Thyroid gland (tissue), 4 donors: ENCODE results near the gene BTBD9.

Source experiments
- POLR2A ChIP-seq, 2 donors: fragments of 450-650 bp; IDR thresholded peaks; one replicate each; pipeline ENCODE4 v1.6.1; 2017; ENCODE audit warnings: antibody characterized with exemption in 2 of 2, mild to moderate bottlenecking in 2 of 2, moderate library complexity in 1 of 2
- TF ChIP-seq, protein P1 (sequence below), 6 experiments: fragments of 200-600 bp in 3 of 6; fragments of 450-650 bp in 3 of 6; sonication (generic) in 3 of 6; IDR thresholded peaks; one replicate each; pipeline ENCODE4 v1.5.1; 2016 to 2019; ENCODE audit warnings: antibody characterized with exemption in 6 of 6, mild to moderate bottlenecking in 2 of 6, inconsistent platforms in 1 of 6, moderate library complexity in 1 of 6

DNA sequence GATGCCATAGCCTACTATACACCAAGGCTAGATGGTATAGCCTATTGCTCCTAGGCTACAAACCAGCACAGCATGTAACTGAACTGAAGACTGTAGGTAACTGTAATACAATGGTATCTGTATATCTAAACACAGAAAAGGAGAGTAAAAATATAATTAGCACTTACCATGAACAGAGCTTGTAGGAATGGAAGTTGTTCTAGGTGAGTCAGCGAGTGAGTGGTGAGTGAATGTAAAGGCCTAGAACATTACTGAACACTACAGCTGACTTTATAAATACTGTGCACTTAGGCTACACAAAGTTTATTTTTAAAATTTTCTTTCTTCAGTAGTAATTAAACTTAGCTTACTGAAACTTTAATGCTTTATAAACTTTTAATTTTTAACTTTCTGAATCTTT, 129.5 kb downstream of the BTBD9 start:
- TF ChIP-seq, protein P1, sequence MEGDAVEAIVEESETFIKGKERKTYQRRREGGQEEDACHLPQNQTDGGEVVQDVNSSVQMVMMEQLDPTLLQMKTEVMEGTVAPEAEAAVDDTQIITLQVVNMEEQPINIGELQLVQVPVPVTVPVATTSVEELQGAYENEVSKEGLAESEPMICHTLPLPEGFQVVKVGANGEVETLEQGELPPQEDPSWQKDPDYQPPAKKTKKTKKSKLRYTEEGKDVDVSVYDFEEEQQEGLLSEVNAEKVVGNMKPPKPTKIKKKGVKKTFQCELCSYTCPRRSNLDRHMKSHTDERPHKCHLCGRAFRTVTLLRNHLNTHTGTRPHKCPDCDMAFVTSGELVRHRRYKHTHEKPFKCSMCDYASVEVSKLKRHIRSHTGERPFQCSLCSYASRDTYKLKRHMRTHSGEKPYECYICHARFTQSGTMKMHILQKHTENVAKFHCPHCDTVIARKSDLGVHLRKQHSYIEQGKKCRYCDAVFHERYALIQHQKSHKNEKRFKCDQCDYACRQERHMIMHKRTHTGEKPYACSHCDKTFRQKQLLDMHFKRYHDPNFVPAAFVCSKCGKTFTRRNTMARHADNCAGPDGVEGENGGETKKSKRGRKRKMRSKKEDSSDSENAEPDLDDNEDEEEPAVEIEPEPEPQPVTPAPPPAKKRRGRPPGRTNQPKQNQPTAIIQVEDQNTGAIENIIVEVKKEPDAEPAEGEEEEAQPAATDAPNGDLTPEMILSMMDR (IDR thresholded peaks at IDR 0.05), result no peak
- no peak for TF ChIP-seq POLR2A (IDR thresholded peaks at IDR 0.05)
